Left lung (tissue), 10 donors: ENCODE results near the gene FHOD3. TPM values are rescaled to one million over a fixed set of nuclear protein-coding genes. Genes with fewer than 3 reads are reported as not detected.

ENCODE experiments used
- ATAC-seq: fragments of 200-7000 bp; cut with Tn5 transposase; one replicate; pipeline ENCODE4 v1.9.1; 2020; ENCODE audit warnings: moderate library complexity
- DNase-seq, 4 donors: peaks; one replicate each; pipeline ENCODE4 v3.0.0-alpha.2; 2013 to 2020
- H3K27ac ChIP-seq, 2 donors: fragments of 200-600 bp; sonication (generic) in 1 of 2; one replicate each; pipeline versions ENCODE4 v1.5.0 to v1.8.0; 2020 to 2021
- H3K27me3 ChIP-seq, 2 donors: fragments of 200-600 bp; sonication (generic) in 1 of 2; one replicate each; pipeline versions ENCODE4 v1.5.0 to v1.8.0; 2020 to 2021
- H3K36me3 ChIP-seq, 2 donors: fragments of 200-600 bp; sonication (generic) in 1 of 2; one replicate each; pipeline versions ENCODE4 v1.5.0 to v1.8.0; 2020 to 2021
- H3K4me1 ChIP-seq, 2 donors: fragments of 200-600 bp; one replicate each; pipeline ENCODE4 v1.8.0; 2021
- H3K4me3 ChIP-seq, 2 donors: fragments of 200-600 bp; sonication (generic) in 1 of 2; one replicate each; pipeline versions ENCODE4 v1.5.0 to v1.8.0; 2020 to 2021; ENCODE audit warnings: mild to moderate bottlenecking in 1 of 2
- H3K9me3 ChIP-seq, 2 donors: fragments of 200-600 bp; sonication (generic) in 1 of 2; one replicate each; pipeline versions ENCODE4 v1.5.0 to v1.8.0; 2020 to 2021
- intact Hi-C, 2 donors: fragments of 100-400 bp; cut with DNase I; formaldehyde crosslinking; loops; one replicate each; pipeline versions ENCODE4 v1.11.2 to v1.14.2; 2022
- polyA plus RNA-seq, 6 donors: library from polyadenylated mRNA; unstranded; fragments of 120-200 nt; gene quantifications; one replicate each; pipeline ENCODE4 v1.2.1, GENCODE V29; 2013; ENCODE audit not compliant: insufficient read length in 6 of 6
- total RNA-seq, 2 donors: library from RNA; stranded (reverse); fragmentation: NEBNext Ultra II Directional; extraction: Animal tissue kit (Norgen Biotek cat#: 25700); gene quantifications; one replicate each; pipeline ENCODE4 v1.2.1, GENCODE V29; 2021
- TF ChIP-seq, protein P1 (sequence below), 2 donors: fragments of 200-600 bp; sonication (generic) in 1 of 2; IDR thresholded peaks; one replicate each; pipeline versions ENCODE4 v1.5.0 to v1.8.0; 2021; ENCODE audit warnings: antibody characterized with exemption in 2 of 2
- donor health status: DM: no; HTN: yes; CAD: no.
- donor health status: DM: no; HTN: no; CAD: no.

FHOD3 gene
- total and polyA plus RNA-seq, 8 donors, result 0.55 to 2.9 (median 1.5) TPM

DNA sequence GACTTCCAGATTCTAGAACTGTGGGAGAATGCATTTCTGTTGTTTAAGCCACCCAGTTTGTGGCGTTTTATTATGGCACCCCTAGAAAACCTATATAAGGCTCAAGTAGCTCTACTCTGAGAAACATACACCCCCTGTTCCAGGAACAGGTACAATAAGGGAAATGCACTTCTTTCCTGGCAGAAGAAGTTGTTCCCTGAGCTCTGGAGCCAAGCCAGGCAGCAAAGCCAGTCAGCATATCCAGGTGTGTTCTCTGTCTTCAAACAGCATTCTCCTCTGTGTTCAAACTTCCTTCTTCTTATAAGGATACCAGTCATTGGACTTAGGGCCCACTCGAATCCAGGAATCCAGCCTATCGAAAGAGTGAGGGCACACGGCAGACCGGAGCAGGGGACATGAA is 434.8 kb downstream of the FHOD3 start:
- Histone ChIP-seq H3K36me3 (no peaks in the 10 kb centered on the region), H3K9me3 (peaks cover 0 to 15% of the 10 kb centered on the region in 2 donors), H3K27me3 (no peaks in the 10 kb centered on the region), H3K27ac (no peak overlapping the region), H3K4me3 (no peak overlapping the region), H3K4me1 (no peaks in the 10 kb centered on the region)
- TF ChIP-seq, protein P1, sequence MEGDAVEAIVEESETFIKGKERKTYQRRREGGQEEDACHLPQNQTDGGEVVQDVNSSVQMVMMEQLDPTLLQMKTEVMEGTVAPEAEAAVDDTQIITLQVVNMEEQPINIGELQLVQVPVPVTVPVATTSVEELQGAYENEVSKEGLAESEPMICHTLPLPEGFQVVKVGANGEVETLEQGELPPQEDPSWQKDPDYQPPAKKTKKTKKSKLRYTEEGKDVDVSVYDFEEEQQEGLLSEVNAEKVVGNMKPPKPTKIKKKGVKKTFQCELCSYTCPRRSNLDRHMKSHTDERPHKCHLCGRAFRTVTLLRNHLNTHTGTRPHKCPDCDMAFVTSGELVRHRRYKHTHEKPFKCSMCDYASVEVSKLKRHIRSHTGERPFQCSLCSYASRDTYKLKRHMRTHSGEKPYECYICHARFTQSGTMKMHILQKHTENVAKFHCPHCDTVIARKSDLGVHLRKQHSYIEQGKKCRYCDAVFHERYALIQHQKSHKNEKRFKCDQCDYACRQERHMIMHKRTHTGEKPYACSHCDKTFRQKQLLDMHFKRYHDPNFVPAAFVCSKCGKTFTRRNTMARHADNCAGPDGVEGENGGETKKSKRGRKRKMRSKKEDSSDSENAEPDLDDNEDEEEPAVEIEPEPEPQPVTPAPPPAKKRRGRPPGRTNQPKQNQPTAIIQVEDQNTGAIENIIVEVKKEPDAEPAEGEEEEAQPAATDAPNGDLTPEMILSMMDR (IDR thresholded peaks at IDR 0.05), result no peak
- DNase-seq (no peak), ATAC-seq (no peak)
- intact Hi-C loops, result no loop called here

GRCh38 chr18:36733150-36733549 is 435.6 kb downstream of the FHOD3 start:
- ATAC-seq (no peak), DNase-seq (no peak)
- intact Hi-C loops, result no loop called here
- Histone ChIP-seq H3K4me1 (no peaks in the 10 kb centered on the region), H3K9me3 (peaks cover 0 to 15% of the 10 kb centered on the region in 2 donors), H3K36me3 (no peaks in the 10 kb centered on the region), H3K27me3 (no peaks in the 10 kb centered on the region), H3K27ac (no peak overlapping the region), H3K4me3 (no peak overlapping the region)
- TF ChIP-seq, protein P1 (IDR thresholded peaks at IDR 0.05), result no peak

- no peaks in the 10 kb centered on the region for H3K36me3 ChIP-seq
- H3K4me3 ChIP-seq, result no peak overlapping the region
- TF ChIP-seq, protein P1 (IDR thresholded peaks at IDR 0.05), result no peak
- intact Hi-C loops, result no loop called here
- no peak overlapping the region for H3K27ac ChIP-seq
- H3K9me3 ChIP-seq, result peaks cover 0 to 15% of the 10 kb centered on the region in 2 donors
- H3K4me1 ChIP-seq, result no peaks in the 10 kb centered on the region
- H3K27me3 ChIP-seq, result no peaks in the 10 kb centered on the region
- no peak for DNase-seq
- no peak for ATAC-seq
These were observed 437.1 kb downstream of the FHOD3 start for GRCh38 chr18:36734596-36734995.

DNA sequence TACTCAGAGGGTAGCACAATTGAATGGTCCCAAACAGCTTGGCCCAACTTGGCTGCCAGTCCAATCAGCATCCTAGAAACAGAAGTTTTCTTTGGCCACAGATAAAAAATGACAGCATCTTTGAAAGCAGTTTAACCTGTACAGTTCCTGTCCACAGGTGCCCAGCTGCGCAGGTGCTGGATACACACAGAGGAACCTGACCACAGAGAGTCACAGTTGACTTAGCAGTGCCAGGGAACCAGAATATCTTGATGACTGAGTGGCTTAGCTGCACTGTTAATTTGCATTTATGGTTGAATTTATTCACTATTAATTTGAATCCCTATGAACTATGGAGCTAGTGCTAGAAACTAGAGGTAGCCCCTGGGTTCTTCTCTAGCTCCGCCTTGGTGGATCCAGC is 437.6 kb downstream of the FHOD3 start:
- TF ChIP-seq, protein P1 (IDR thresholded peaks at IDR 0.05), result no peak
- H3K4me1 ChIP-seq, result no peaks in the 10 kb centered on the region
- H3K4me3 ChIP-seq, result no peak overlapping the region
- ATAC-seq, result no peak
- DNase-seq, result no peak
- no peak overlapping the region for H3K27ac ChIP-seq
- no peaks in the 10 kb centered on the region for H3K36me3 ChIP-seq
- peaks cover 0 to 15% of the 10 kb centered on the region in 2 donors for H3K9me3 ChIP-seq
- intact Hi-C loops, result no loop called here
- no peaks in the 10 kb centered on the region for H3K27me3 ChIP-seq

DNA sequence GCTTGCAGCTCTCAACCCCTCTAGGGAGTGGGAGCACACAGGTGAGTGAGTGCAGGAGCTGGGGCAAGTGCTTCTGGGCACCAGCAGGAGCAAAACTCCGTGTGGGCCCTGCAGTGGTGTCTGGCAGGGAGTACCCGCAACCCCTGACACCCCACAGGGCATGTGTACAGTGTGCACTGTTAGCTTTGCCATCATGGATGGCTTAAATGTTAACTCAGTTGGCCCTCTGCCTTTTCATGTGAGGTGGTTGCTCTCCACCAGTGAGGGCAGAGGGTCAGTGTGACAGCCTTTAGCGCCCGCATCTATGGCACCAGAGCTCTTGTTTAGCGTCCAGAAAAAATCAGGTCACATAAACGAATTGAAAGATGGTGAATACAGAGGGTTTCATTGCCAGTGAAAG is 438.6 kb downstream of the FHOD3 start:
- intact Hi-C loops, result no loop called here
- Histone ChIP-seq H3K4me1 (no peaks in the 10 kb centered on the region), H3K36me3 (no peaks in the 10 kb centered on the region), H3K9me3 (peaks cover 0 to 15% of the 10 kb centered on the region in 2 donors), H3K27me3 (no peaks in the 10 kb centered on the region), H3K27ac (no peak overlapping the region), H3K4me3 (no peak overlapping the region)
- ATAC-seq (no peak), DNase-seq (no peak)
- TF ChIP-seq, protein P1 (IDR thresholded peaks at IDR 0.05), result no peak
